GM12878 (cell line): ENCODE data around the gene NKAIN2. TPM values are rescaled to one million over a fixed set of nuclear protein-coding genes. Genes with fewer than 3 reads are reported as not detected.
"Not testable (repeated sequence)": the region's sequence is repeated elsewhere in the genome, so short reads cannot be mapped to it uniquely, and the experiment has no call there.

Experiments
- ATAC-seq: fragments of 200-7000 bp; cut with Tn5 transposase; 3 replicates; pipeline ENCODE4 v1.9.1; 2020; ENCODE audit warnings: mild to moderate bottlenecking, moderate library complexity
- BruUV-seq: library from RNA; stranded (reverse); fragments of 400-500 nt; replicated peaks from 2 replicates; lab custom pipeline; 2021; lab: Mats Ljungman, UMichigan
- CTCF ChIA-PET: fragments of 300-600 bp; sonication (Branson Sonifier 250); formaldehyde crosslinking; extraction: SDS; loops from one replicate; lab custom pipeline; 2021; ENCODE audit warnings: inconsistent platforms; lab: Yijun Ruan, JAX
- POLR2A ChIA-PET: fragments of 350-600 bp; formaldehyde crosslinking; extraction: SDS; loops from one replicate; lab custom pipeline; 2021; ENCODE audit warnings: inconsistent platforms; lab: Charles Lee
- RAD21 ChIA-PET: fragments of 300-600 bp; sonication (Branson Sonifier 250); formaldehyde crosslinking; loops from one replicate; lab custom pipeline; 2023; ENCODE audit warnings: antibody characterized with exemption; ENCODE audit not compliant: unreplicated experiment; lab: Charles Lee
- SMC1A ChIA-PET: fragments of 300-600 bp; sonication (Branson Sonifier 250); formaldehyde crosslinking; loops from one replicate; lab custom pipeline; 2023; ENCODE audit not compliant: unreplicated experiment, uncharacterized antibody; lab: Charles Lee
- DNase-seq: peaks from one replicate; pipeline ENCODE4 v3.0.0-alpha.2; 2011; ENCODE audit warnings: low read depth, low spot score
- FAIRE-seq: peaks from 3 replicates; lab custom pipeline; 2011; peaks lifted over from hg19 to GRCh38; lab: Jason Lieb, UNC
- H2AFZ ChIP-seq: 2 replicates; pipeline ENCODE4 v1.6.0; 2011; ENCODE audit warnings: low read depth, low read length, control low read depth; ENCODE audit not compliant: control insufficient read depth
- H3K27ac ChIP-seq: 2 replicates; pipeline ENCODE4 v1.5.1; 2011; ENCODE audit warnings: control low read depth; ENCODE audit not compliant: control insufficient read depth, insufficient read depth
- H3K27me3 ChIP-seq, 2 experiments: replicated peaks in 1 of 2; 2 replicates each; pipeline versions ENCODE4 v1.6.0 to v1.6.1; 2011; ENCODE audit warnings: low read length in 1 of 2; ENCODE audit not compliant: control insufficient read depth in 2 of 2, insufficient read depth in 2 of 2
- H3K36me3 ChIP-seq, 2 experiments: 2 replicates each; pipeline ENCODE4 v1.5.1; 2011; ENCODE audit warnings: low read length in 1 of 2; ENCODE audit not compliant: control insufficient read depth in 2 of 2, insufficient read depth in 2 of 2
- H3K4me1 ChIP-seq: 2 replicates; pipeline ENCODE4 v1.6.1; 2011; ENCODE audit warnings: mild to moderate bottlenecking, low read length, moderate library complexity, mixed read lengths; ENCODE audit not compliant: control insufficient read depth, insufficient read depth
- H3K4me2 ChIP-seq: 2 replicates; pipeline ENCODE4 v1.6.0; 2011; ENCODE audit warnings: control low read depth; ENCODE audit not compliant: control insufficient read depth, insufficient read depth
- H3K4me3 ChIP-seq: fragments of 200-600 bp; sonication (generic); 2 replicates; pipeline ENCODE4 v1.5.1; 2016
- H3K79me2 ChIP-seq: 2 replicates; pipeline ENCODE4 v1.6.0; 2011; ENCODE audit warnings: low read length; ENCODE audit not compliant: control insufficient read depth, insufficient read depth
- H3K9ac ChIP-seq: 2 replicates; pipeline ENCODE4 v1.8.0; 2011; ENCODE audit warnings: low read length, control low read depth, mixed read lengths; ENCODE audit not compliant: control insufficient read depth, insufficient read depth
- H3K9me3 ChIP-seq: replicated peaks from 3 replicates; pipeline ENCODE4 v1.5.1; 2011; ENCODE audit warnings: mild to moderate bottlenecking, low read length; ENCODE audit not compliant: control insufficient read depth, insufficient read depth
- H4K20me1 ChIP-seq: 2 replicates; pipeline ENCODE4 v1.6.0; 2011; ENCODE audit not compliant: control insufficient read depth, insufficient read depth
- BRCA1 ChIP-seq: IDR thresholded peaks from 2 replicates; pipeline ENCODE4 v1.6.1; 2011; ENCODE audit warnings: low read depth, low read length, improper control_type of control experiment
- FOS ChIP-seq: IDR thresholded peaks from 3 replicates; pipeline ENCODE4 v1.6.1; 2011; ENCODE audit warnings: borderline replicate concordance; ENCODE audit not compliant: insufficient read length; ENCODE audit errors: extremely low read depth
- WGBS: methylation state at CpG from one replicate; pipeline ENCODE4 v1.1.6; 2016; ENCODE audit warnings: low lambda C conversion rate; ENCODE audit not compliant: insufficient replicate concordance, insufficient coverage; ENCODE audit errors: missing lambda C conversion rate; 5-methylcytosine and 5-hydroxymethylcytosine counted together
- in situ Hi-C: fragments of 300-500 bp; cut with MboI; formaldehyde crosslinking; loops from 9 replicates; pipeline ENCODE4 v1.14.3; 2018; ENCODE audit warnings: mixed read lengths
- intact Hi-C: fragments of 100-400 bp; cut with micrococcal nuclease; formaldehyde crosslinking; loops from one replicate; pipeline ENCODE4 v1.14.2; 2022; ENCODE audit not compliant: unreplicated experiment
- polyA plus RNA-seq, 11 experiments: library from polyadenylated mRNA; depleted of rRNA in 4 of 11; unstranded in 6 of 11; stranded (reverse) in 5 of 11; fragments of >200 nt; fragmentation: Nextera tagmentation in 4 of 11; fragmentation: Illumina TruSeq in 1 of 11; extraction: Ambion mirVana in 4 of 11; extraction: Trizol in 1 of 11; gene quantifications; 1 replicate in 1 of 11; 2 replicates in 10 of 11; pipeline versions ENCODE4 v1.2.1 to v1.2.3, GENCODE V29; 2011 to 2016; ENCODE audit warnings: inconsistent platforms in 2 of 11, missing spikeins in 2 of 11, low read depth in 1 of 11
- total RNA-seq, 4 experiments: library from RNA; depleted of rRNA in 3 of 4; stranded (reverse); fragments of >200 nt in 3 of 4; fragmentation: Illumina TruSeq in 1 of 4; extraction: Trizol in 1 of 4; gene quantifications; 2 replicates each; pipeline versions ENCODE4 v1.2.1 to v1.2.3, GENCODE V29; 2013 to 2021
- TF ChIP-seq, protein P1 (sequence below), 3 experiments: IDR thresholded peaks in 2 of 3; conservative IDR thresholded peaks in 1 of 3; 2 replicates each; pipeline ENCODE4 v1.5.1; 2011; ENCODE audit warnings: low read depth in 3 of 3, low read length in 3 of 3, mild to moderate bottlenecking in 3 of 3, control low read depth in 2 of 3, moderate library complexity in 2 of 3, inconsistent platforms in 1 of 3, mixed read lengths in 1 of 3; ENCODE audit not compliant: control insufficient read depth in 2 of 3, insufficient read depth in 1 of 3; ENCODE audit errors: extremely low read depth in 1 of 3

NKAIN2 gene
- total and polyA plus RNA-seq, 10 of the 15 experiments (the other 5 are each of a cell fraction or from before 2014, with no cell fraction given) = not detected

GRCh38 chr6:124400261-124400999 lies 596.8 kb downstream of the NKAIN2 start:
- Histone ChIP-seq H3K4me2 (no peak overlapping the region), H3K36me3 (no peaks in the 10 kb centered on the region), H3K79me2 (no peaks in the 10 kb centered on the region), H4K20me1 (no peaks in the 10 kb centered on the region), H3K27ac (no peak overlapping the region), H2AFZ (no peak overlapping the region), H3K4me3 (no peak overlapping the region), H3K9me3 (no peaks in the 10 kb centered on the region), H3K4me1 (no peaks in the 10 kb centered on the region), H3K9ac (no peak overlapping the region), H3K27me3 (no peaks in the 10 kb centered on the region)
- POLR2A ChIA-PET = no interaction called here
- CTCF ChIA-PET = no interaction called here
- ATAC-seq (no peak), DNase-seq (no peak), FAIRE-seq (no peak)
- intact Hi-C loops = no loop called here
- RAD21 ChIA-PET = no interaction called here
- BruUV-seq = no TSS peak
- SMC1A ChIA-PET = no interaction called here
- in situ Hi-C loops = no loop called here
- TF ChIP-seq FOS = no peak
- no peak for TF ChIP-seq BRCA1
- TF ChIP-seq, protein P1, sequence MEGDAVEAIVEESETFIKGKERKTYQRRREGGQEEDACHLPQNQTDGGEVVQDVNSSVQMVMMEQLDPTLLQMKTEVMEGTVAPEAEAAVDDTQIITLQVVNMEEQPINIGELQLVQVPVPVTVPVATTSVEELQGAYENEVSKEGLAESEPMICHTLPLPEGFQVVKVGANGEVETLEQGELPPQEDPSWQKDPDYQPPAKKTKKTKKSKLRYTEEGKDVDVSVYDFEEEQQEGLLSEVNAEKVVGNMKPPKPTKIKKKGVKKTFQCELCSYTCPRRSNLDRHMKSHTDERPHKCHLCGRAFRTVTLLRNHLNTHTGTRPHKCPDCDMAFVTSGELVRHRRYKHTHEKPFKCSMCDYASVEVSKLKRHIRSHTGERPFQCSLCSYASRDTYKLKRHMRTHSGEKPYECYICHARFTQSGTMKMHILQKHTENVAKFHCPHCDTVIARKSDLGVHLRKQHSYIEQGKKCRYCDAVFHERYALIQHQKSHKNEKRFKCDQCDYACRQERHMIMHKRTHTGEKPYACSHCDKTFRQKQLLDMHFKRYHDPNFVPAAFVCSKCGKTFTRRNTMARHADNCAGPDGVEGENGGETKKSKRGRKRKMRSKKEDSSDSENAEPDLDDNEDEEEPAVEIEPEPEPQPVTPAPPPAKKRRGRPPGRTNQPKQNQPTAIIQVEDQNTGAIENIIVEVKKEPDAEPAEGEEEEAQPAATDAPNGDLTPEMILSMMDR (IDR thresholded peaks at IDR 0.05 in 2 of 3, conservative IDR thresholded peaks at IDR 0.05 in 1 of 3; ENCODE audit: control insufficient read depth in 2 of 3, extremely low read depth in 1 of 3, insufficient read depth in 1 of 3, low read depth in 3 of 3, low read length in 3 of 3) = 0 out of 6 replicates have a peak, but pooled peaks of 1 of the 3 experiments have one; percentile 5
- WGBS = 43% methylated on average over 2 of the region's 2 CpGs

DNA sequence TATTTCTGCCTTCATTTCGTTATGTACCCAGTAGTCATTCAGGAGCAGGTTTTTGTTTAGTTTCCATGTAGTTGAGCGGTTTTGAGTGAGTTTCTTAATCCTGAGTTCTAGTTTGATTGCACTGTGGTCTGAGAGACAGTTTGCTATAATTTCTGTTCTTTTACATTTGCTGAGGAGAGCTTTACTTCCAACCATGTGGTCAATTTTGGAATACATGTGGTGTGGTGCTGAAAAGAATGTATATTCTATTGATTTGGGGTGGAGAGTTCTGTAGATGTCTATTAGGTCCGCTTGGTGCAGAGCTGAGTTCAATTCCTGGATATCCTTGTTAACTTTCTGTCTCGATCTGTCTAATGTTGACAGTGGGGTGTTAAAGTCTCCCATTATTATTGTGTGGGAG lies 606.8 kb downstream of the NKAIN2 start:
- H3K27me3 ChIP-seq, H3K36me3 ChIP-seq, H3K4me1 ChIP-seq, in situ Hi-C loops, H3K9me3 ChIP-seq, H3K79me2 ChIP-seq, RAD21 ChIA-PET, SMC1A ChIA-PET, H3K4me2 ChIP-seq, CTCF ChIA-PET, H3K4me3 ChIP-seq, ATAC-seq, BruUV-seq, POLR2A ChIA-PET, DNase-seq, H2AFZ ChIP-seq, H4K20me1 ChIP-seq, FAIRE-seq, H3K9ac ChIP-seq, H3K27ac ChIP-seq, intact Hi-C loops: not testable (repeated sequence)
- WGBS = 3% methylated on average over 4 of the region's 4 CpGs

DNA sequence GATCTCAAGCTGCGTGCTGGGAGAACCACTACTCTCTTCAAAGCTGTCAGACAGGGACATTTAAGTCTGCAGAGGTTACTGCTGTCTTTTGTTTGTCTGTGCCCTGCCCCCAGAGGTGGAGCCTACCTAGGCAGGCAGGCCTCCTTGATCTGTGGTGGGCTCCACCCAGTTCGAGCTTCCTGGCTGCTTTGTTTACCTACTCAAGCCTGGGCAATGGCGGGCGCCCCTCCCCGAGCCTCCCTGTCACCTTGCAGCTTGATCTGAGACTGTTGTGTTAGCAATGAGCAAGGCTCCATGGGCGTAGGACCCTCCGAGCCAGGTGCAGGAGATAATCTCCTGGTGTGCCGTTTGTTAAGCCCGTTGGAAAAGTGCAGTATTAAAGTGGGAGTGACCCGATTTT lies 609.0 kb downstream of the NKAIN2 start:
- BruUV-seq, H4K20me1 ChIP-seq, H3K4me3 ChIP-seq, H3K27ac ChIP-seq, H3K9me3 ChIP-seq, FAIRE-seq, H3K79me2 ChIP-seq, H3K9ac ChIP-seq, SMC1A ChIA-PET, ATAC-seq, H3K4me2 ChIP-seq, H3K36me3 ChIP-seq, CTCF ChIA-PET, POLR2A ChIA-PET, DNase-seq, H3K27me3 ChIP-seq, H2AFZ ChIP-seq, H3K4me1 ChIP-seq, in situ Hi-C loops, RAD21 ChIA-PET, intact Hi-C loops: not testable (repeated sequence)
- WGBS = 28% methylated on average over 10 of the region's 10 CpGs
